DND-41 (cell line): ENCODE data around the gene TMED6.

Experiments used
- ATAC-seq: fragments of 200-7000 bp; cut with Tn5 transposase; 3 replicates; pipeline ENCODE4 v1.9.1; 2021; ENCODE audit warnings: low read depth; ENCODE audit not compliant: insufficient read depth
- DNase-seq: peaks from one replicate; pipeline ENCODE4 v3.0.0-alpha.2; 2020
- H2AFZ ChIP-seq: 2 replicates; pipeline ENCODE4 v1.6.0; 2012; ENCODE audit warnings: low read depth, low read length
- H3K27ac ChIP-seq: 2 replicates; pipeline ENCODE4 v1.5.1; 2012; ENCODE audit warnings: low read length, inconsistent platforms
- H3K27me3 ChIP-seq: fragments of 200-600 bp; sonication (generic); 2 replicates; pipeline ENCODE4 v1.6.0; 2012; ENCODE audit warnings: low read length, mild to moderate bottlenecking, inconsistent platforms; ENCODE audit not compliant: insufficient read depth, poor library complexity
- H3K36me3 ChIP-seq: 2 replicates; pipeline ENCODE4 v1.5.1; 2012; ENCODE audit warnings: low read length, inconsistent platforms; ENCODE audit not compliant: insufficient read depth
- H3K4me1 ChIP-seq: 2 replicates; pipeline ENCODE4 v1.5.1; 2012; ENCODE audit warnings: mild to moderate bottlenecking, low read length; ENCODE audit not compliant: insufficient read depth
- H3K4me2 ChIP-seq: 2 replicates; pipeline ENCODE4 v1.6.0; 2012; ENCODE audit warnings: mild to moderate bottlenecking, moderate library complexity, low read length, inconsistent platforms; ENCODE audit not compliant: insufficient read depth
- H3K4me3 ChIP-seq, 2 experiments: fragments of 200-600 bp in 1 of 2; shearing (Covaris generic) in 1 of 2; 2 replicates each; pipeline ENCODE4 v1.5.1; 2012 to 2016; ENCODE audit warnings: inconsistent platforms in 2 of 2, low read length in 2 of 2, mild to moderate bottlenecking in 2 of 2, low read depth in 1 of 2, moderate library complexity in 1 of 2
- H3K79me2 ChIP-seq: 2 replicates; pipeline ENCODE4 v1.6.0; 2012; ENCODE audit warnings: low read length, inconsistent platforms; ENCODE audit not compliant: insufficient read depth
- H3K9ac ChIP-seq: 2 replicates; pipeline ENCODE4 v1.6.0; 2012; ENCODE audit warnings: low read depth, mild to moderate bottlenecking, inconsistent platforms, low read length, moderate library complexity
- H3K9me3 ChIP-seq: 2 replicates; pipeline ENCODE4 v1.5.1; 2012; ENCODE audit warnings: low read length, moderate library complexity, mild to moderate bottlenecking, inconsistent platforms; ENCODE audit not compliant: insufficient read depth, severe bottlenecking
- H4K20me1 ChIP-seq: 2 replicates; pipeline ENCODE4 v1.6.0; 2012; ENCODE audit warnings: low read length; ENCODE audit not compliant: insufficient read depth
- CTCF ChIP-seq: IDR thresholded peaks from 2 replicates; pipeline ENCODE4 v1.5.1; 2012; ENCODE audit warnings: borderline replicate concordance, low read length, moderate library complexity, mild to moderate bottlenecking; ENCODE audit not compliant: poor library complexity, severe bottlenecking; ENCODE audit errors: extremely low read depth
- EZH2 ChIP-seq: IDR thresholded peaks from 3 replicates; pipeline ENCODE4 v1.6.1; 2012; ENCODE audit warnings: borderline replicate concordance, low read depth, mild to moderate bottlenecking, moderate library complexity, low read length, inconsistent platforms; ENCODE audit not compliant: severe bottlenecking

Gene TMED6

GRCh38 chr16:69315486-69316311 is 35.9 kb downstream of the TMED6 start:
- H3K9ac ChIP-seq: no peak overlapping the region
- H3K4me2 ChIP-seq: no peak overlapping the region
- no peak for DNase-seq
- peaks cover 72% of the 10 kb centered on the region for H3K36me3 ChIP-seq
- H2AFZ ChIP-seq: no peak overlapping the region
- no peak for ATAC-seq
- no peak for TF ChIP-seq CTCF
- no peak for TF ChIP-seq EZH2
- peaks cover 78% of the 10 kb centered on the region for H3K79me2 ChIP-seq
- peaks cover 21% of the 10 kb centered on the region for H3K4me1 ChIP-seq
- no peaks in the 10 kb centered on the region for H3K27me3 ChIP-seq
- H3K9me3 ChIP-seq: no peaks in the 10 kb centered on the region
- peaks cover 70% of the 10 kb centered on the region for H4K20me1 ChIP-seq
- no peak overlapping the region for H3K27ac ChIP-seq
- no peak overlapping the region for H3K4me3 ChIP-seq

- Histone ChIP-seq H3K9ac (no peak overlapping the region), H3K4me1 (peaks cover 26% of the 10 kb centered on the region), H3K4me3 (no peak overlapping the region), H3K4me2 (no peak overlapping the region), H3K79me2 (peaks cover 72% of the 10 kb centered on the region), H3K9me3 (no peaks in the 10 kb centered on the region), H3K27ac (no peak overlapping the region), H3K36me3 (peaks cover 61% of the 10 kb centered on the region), H2AFZ (no peak overlapping the region), H4K20me1 (peaks cover 58% of the 10 kb centered on the region), H3K27me3 (no peaks in the 10 kb centered on the region)
- TF ChIP-seq CTCF: no peak
- TF ChIP-seq EZH2: no peak
- DNase-seq (no peak), ATAC-seq (no peak)
These were observed 37.1 kb downstream of the TMED6 start for GRCh38 chr16:69314534-69314933.

GRCh38 chr16:69313469-69313868 is 38.1 kb downstream of the TMED6 start:
- peaks cover 26% of the 10 kb centered on the region for H3K4me1 ChIP-seq
- DNase-seq (no peak), ATAC-seq (no peak)
- peak overlapping the region; percentile 91; the same call in 1 of the 2 replicates for H3K4me2 ChIP-seq
- TF ChIP-seq CTCF: no peak
- no peaks in the 10 kb centered on the region for H3K9me3 ChIP-seq
- H3K27me3 ChIP-seq: no peaks in the 10 kb centered on the region
- no peak overlapping the region for H3K4me3 ChIP-seq
- peaks cover 48% of the 10 kb centered on the region for H4K20me1 ChIP-seq
- no peak overlapping the region for H3K27ac ChIP-seq
- H2AFZ ChIP-seq: no peak overlapping the region
- no peak overlapping the region for H3K9ac ChIP-seq
- H3K79me2 ChIP-seq: peaks cover 64% of the 10 kb centered on the region
- peaks cover 50% of the 10 kb centered on the region for H3K36me3 ChIP-seq
